ENCODE measurements around the gene ATXN10. TPM values are rescaled to one million over a fixed set of nuclear protein-coding genes. Genes with fewer than 3 reads are reported as not detected.

ATXN10 gene
- total RNA-seq, 1 experiment from 2014 or later: 192 TPM

- Histone ChIP-seq H3K4me1 (replicated peaks) (no peaks in the 10 kb centered on the region), H3K36me3 (peaks cover 37% of the 10 kb centered on the region), H3K9me3 (replicated peaks) (no peaks in the 10 kb centered on the region), H3K4me3 (no peak overlapping the region), H3K27ac (no peak overlapping the region), H3K27me3 (replicated peaks) (no peaks in the 10 kb centered on the region)
- no peak for DNase-seq (ENCODE audit: low read depth in 1 of 2, low spot score in 2 of 2)
Measured at GRCh38 chr22:45817745-45818423, 146.2 kb downstream of the ATXN10 start.

DNA sequence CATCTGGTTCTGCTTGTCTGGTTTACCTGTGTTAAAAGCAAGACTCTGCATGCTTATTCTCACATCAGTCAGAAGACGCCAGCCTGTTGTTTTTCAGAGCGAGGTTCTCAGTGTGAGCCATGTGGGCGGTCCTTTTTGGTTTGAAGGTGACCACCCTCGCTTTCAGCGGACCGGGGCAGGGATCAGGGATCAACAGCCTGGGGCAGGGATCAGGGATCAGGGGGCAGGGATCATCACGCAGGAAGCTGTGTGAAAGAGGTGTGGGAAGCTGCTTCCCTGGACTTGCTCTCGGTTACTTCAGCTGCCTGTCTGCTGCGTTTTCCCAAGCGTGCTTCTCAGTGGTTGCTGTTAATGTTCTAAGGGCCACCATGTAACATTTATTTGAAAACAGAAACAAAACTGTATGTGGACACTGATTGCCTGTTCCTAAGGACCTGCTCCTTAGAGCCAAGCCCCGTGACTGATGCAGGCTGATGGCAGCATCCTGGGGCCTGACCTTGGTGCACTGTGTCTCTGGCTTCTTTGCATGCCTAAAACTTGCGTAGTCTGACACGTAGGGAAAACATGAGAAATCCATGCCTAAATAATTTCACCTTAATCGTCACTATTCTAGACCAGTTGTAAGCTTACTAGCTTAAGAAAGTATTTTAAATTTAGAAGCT, 146.9 kb downstream of the ATXN10 start:
- no peak overlapping the region for H3K4me3 ChIP-seq
- H3K4me1 ChIP-seq (replicated peaks): no peaks in the 10 kb centered on the region
- no peak overlapping the region for H3K27ac ChIP-seq
- DNase-seq (ENCODE audit: low read depth in 1 of 2, low spot score in 2 of 2): no peak
- no peaks in the 10 kb centered on the region for H3K27me3 ChIP-seq (replicated peaks)
- H3K36me3 ChIP-seq: peaks cover 38% of the 10 kb centered on the region
- no peaks in the 10 kb centered on the region for H3K9me3 ChIP-seq (replicated peaks)

DNA sequence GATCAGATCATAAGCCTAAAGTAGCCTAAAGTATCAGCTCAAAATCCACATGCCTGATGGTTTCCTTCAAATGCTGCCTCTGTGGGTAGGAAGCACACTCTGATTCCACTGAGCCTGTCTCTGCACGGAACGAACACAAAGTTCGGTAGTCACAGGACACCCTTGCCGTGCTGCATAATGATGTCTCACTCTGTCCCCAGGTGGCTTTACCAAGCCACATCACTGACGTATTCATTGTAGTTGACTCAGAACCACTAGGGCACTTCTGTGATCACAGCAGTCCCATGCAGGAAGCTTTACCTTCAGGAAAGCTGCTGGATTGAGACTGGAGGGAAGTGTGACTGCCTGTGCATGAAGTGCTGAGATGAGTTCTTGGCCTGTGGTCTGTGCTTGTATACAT, 147.7 kb downstream of the ATXN10 start:
- H3K4me3 ChIP-seq: no peak overlapping the region
- H3K9me3 ChIP-seq (replicated peaks): no peaks in the 10 kb centered on the region
- peaks cover 33% of the 10 kb centered on the region for H3K36me3 ChIP-seq
- H3K27ac ChIP-seq: no peak overlapping the region
- DNase-seq (ENCODE audit: low read depth in 1 of 2, low spot score in 2 of 2): no peak
- H3K4me1 ChIP-seq (replicated peaks): no peaks in the 10 kb centered on the region
- no peaks in the 10 kb centered on the region for H3K27me3 ChIP-seq (replicated peaks)

- Histone ChIP-seq H3K4me3 (no peak overlapping the region), H3K36me3 (peaks cover 31% of the 10 kb centered on the region), H3K27ac (no peak overlapping the region), H3K4me1 (replicated peaks) (no peaks in the 10 kb centered on the region), H3K27me3 (replicated peaks) (no peaks in the 10 kb centered on the region), H3K9me3 (replicated peaks) (no peaks in the 10 kb centered on the region)
- DNase-seq (ENCODE audit: low read depth in 1 of 2, low spot score in 2 of 2): no peak
Measured at GRCh38 chr22:45823336-45823735, 151.7 kb downstream of the ATXN10 start.

DNA sequence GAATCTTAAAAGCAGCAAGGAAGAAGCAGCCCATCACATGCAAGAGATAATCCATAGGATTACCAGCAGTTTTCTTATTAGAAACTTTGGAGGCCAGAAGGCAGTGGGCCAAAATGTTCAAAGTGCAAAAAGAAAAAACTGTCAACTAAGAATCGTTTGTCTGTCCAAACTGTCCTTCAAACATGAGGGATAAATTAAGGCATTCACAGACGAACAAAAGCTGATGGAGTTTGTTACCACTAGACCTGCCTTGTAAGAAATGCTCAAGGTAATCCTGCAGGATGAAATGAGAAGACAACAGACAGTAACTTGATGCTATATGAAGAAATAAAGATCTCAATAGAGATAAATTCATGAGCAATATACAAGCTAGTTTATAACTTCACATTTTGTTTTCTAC, 154.9 kb downstream of the ATXN10 start:
- Histone ChIP-seq H3K27me3 (replicated peaks) (no peaks in the 10 kb centered on the region), H3K36me3 (peaks cover 44% of the 10 kb centered on the region), H3K9me3 (replicated peaks) (no peaks in the 10 kb centered on the region), H3K27ac (no peak overlapping the region), H3K4me1 (replicated peaks) (peaks cover 11% of the 10 kb centered on the region), H3K4me3 (no peak overlapping the region)
- DNase-seq (ENCODE audit: low read depth in 1 of 2, low spot score in 2 of 2): no peak

- no peak for DNase-seq (ENCODE audit: low read depth in 1 of 2, low spot score in 2 of 2)
- peaks cover 59% of the 10 kb centered on the region for H3K36me3 ChIP-seq
- no peaks in the 10 kb centered on the region for H3K27me3 ChIP-seq (replicated peaks)
- peaks cover 17% of the 10 kb centered on the region for H3K4me1 ChIP-seq (replicated peaks)
- H3K9me3 ChIP-seq (replicated peaks): no peaks in the 10 kb centered on the region
- H3K4me3 ChIP-seq: no peak overlapping the region
- H3K27ac ChIP-seq: no peak overlapping the region
Measured at GRCh38 chr22:45828841-45829240, 157.2 kb downstream of the ATXN10 start.

DNA sequence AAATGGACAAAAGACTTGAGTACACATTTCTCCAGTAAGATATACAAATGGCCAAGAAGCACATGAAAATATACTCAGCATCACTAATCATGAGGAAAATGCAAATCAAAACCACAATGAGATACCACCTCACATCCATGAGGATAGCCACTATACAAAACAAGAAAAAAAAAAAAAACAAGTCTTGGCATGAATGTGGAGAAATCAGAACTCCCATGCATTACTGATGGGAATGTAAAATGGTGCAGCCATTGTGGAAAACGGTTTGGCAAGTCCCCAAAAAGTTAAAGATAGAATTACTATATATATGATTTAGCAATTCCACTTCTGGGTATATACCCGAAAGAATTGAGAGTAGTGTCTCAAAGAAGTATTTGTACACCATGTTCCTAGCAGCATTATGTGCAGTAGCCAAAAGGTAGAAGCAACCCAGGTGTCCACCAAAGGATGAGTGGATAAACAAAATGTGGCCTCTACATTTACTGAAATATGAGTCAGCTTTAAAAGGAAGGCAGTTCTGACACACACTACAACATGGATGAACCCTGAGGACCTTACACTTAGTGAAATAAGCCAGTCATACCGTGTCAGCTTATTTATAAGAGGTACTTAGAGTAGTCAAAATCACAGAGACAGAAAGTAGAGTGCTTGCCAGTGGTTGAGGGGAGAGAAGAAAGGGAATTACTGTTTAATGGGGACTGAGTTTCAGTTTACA, 159.1 kb downstream of the ATXN10 start:
- no peak overlapping the region for H3K4me3 ChIP-seq
- H3K4me1 ChIP-seq (replicated peaks): peaks cover 17% of the 10 kb centered on the region
- H3K9me3 ChIP-seq (replicated peaks): no peaks in the 10 kb centered on the region
- peaks cover 62% of the 10 kb centered on the region for H3K36me3 ChIP-seq
- peak overlapping the region; percentile 55 for H3K27ac ChIP-seq
- peak in 1 of 2 experiments; percentile 28 for DNase-seq (ENCODE audit: low read depth in 1 of 2, low spot score in 2 of 2)
- no peaks in the 10 kb centered on the region for H3K27me3 ChIP-seq (replicated peaks)

GRCh38 chr22:45831394-45831793, 159.8 kb downstream of the ATXN10 start:
- DNase-seq (ENCODE audit: low read depth in 1 of 2, low spot score in 2 of 2): peak in 1 of 2 experiments; percentile 28
- Histone ChIP-seq H3K9me3 (replicated peaks) (no peaks in the 10 kb centered on the region), H3K27ac (peak overlapping the region; percentile 55), H3K36me3 (peaks cover 55% of the 10 kb centered on the region), H3K4me3 (no peak overlapping the region), H3K4me1 (replicated peaks) (peaks cover 17% of the 10 kb centered on the region), H3K27me3 (replicated peaks) (no peaks in the 10 kb centered on the region)

GRCh38 chr22:45832180-45832579, 160.5 kb downstream of the ATXN10 start:
- Histone ChIP-seq H3K27me3 (replicated peaks) (no peaks in the 10 kb centered on the region), H3K36me3 (peaks cover 51% of the 10 kb centered on the region), H3K4me1 (replicated peaks) (peaks cover 17% of the 10 kb centered on the region), H3K27ac (no peak overlapping the region), H3K4me3 (no peak overlapping the region), H3K9me3 (replicated peaks) (no peaks in the 10 kb centered on the region)
- no peak for DNase-seq (ENCODE audit: low read depth in 1 of 2, low spot score in 2 of 2)

DNA sequence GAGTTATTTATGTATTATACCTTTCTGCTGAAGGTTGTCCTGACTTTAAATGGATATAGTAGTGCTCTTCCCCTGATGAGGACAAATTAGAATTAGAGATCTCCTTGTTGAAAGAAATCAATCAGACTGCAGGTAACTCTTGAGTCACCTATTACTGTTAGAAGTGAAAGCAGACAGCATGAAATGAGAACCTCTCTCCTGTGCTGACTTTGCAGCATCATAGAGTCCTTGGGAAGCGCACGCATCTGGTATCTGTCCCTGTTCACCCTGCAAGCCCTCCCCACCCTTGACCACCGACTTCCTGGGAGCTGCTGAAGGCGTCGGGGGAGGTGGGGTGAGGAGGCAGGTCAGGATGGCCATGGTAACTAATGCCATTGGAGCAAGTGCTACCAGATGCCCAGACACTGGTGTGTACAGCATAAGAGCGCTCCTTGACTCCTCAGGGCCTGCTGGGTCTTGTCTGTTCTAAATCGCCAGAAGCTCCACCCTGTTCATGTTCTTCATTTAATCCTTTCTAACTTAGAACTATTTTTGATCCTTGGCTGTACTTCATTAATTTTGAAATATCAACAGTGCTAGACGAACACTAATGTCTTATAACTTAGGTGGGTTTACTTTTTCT, 161.4 kb downstream of the ATXN10 start:
- Histone ChIP-seq H3K36me3 (peaks cover 51% of the 10 kb centered on the region), H3K4me3 (no peak overlapping the region), H3K9me3 (replicated peaks) (no peaks in the 10 kb centered on the region), H3K27me3 (replicated peaks) (no peaks in the 10 kb centered on the region), H3K4me1 (replicated peaks) (peaks cover 17% of the 10 kb centered on the region), H3K27ac (no peak overlapping the region)
- DNase-seq (ENCODE audit: low read depth in 1 of 2, low spot score in 2 of 2): no peak

DNA sequence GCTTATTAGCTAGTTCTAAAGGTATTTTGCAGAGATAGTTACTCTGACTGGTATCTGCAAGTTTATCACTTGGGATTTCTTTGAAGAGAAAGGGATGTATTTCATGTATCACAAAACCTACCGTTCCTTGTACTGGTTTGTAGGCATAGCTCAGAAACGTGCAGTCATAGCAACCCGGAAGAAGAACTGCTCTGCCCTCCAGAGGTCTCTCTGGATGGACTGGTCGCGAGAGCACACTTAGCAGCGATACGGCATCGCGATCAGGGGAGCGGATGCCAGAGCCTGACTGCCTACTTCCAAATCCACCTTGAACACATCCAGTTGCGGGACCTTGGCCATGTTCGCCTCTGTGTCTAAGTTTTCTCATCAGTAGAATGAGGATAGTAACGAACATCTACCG, 162.0 kb downstream of the ATXN10 start:
- no peaks in the 10 kb centered on the region for H3K27me3 ChIP-seq (replicated peaks)
- H3K9me3 ChIP-seq (replicated peaks): no peaks in the 10 kb centered on the region
- peaks cover 17% of the 10 kb centered on the region for H3K4me1 ChIP-seq (replicated peaks)
- peaks cover 53% of the 10 kb centered on the region for H3K36me3 ChIP-seq
- H3K27ac ChIP-seq: no peak overlapping the region
- no peak for DNase-seq (ENCODE audit: low read depth in 1 of 2, low spot score in 2 of 2)
- H3K4me3 ChIP-seq: no peak overlapping the region

- peaks cover 53% of the 10 kb centered on the region for H3K36me3 ChIP-seq
- DNase-seq (ENCODE audit: low read depth in 1 of 2, low spot score in 2 of 2): no peak
- H3K27ac ChIP-seq: no peak overlapping the region
- H3K4me3 ChIP-seq: no peak overlapping the region
- H3K4me1 ChIP-seq (replicated peaks): peaks cover 17% of the 10 kb centered on the region
- no peaks in the 10 kb centered on the region for H3K9me3 ChIP-seq (replicated peaks)
- H3K27me3 ChIP-seq (replicated peaks): no peaks in the 10 kb centered on the region
Measured at GRCh38 chr22:45834241-45834640, 162.6 kb downstream of the ATXN10 start.

DNA sequence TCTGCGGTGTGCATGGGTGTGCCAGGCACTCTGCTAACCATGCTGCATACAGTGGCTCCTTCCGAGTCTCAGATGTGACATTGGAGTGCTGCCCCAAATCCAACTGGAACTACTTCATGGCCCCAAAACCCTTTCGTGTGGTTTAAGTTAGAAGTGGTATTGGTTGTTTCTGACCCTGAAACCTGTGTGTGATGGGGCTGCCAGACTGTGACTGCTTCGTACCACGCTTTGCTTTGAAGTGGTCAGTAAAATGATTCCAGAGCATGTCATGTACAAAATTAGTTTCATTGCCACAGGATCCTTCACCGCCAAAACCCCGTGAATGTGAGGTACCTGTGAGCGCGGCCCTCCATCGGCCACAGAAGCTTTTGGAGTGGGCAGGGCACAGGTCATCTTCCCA, 163.2 kb downstream of the ATXN10 start:
- peaks cover 52% of the 10 kb centered on the region for H3K36me3 ChIP-seq

More for the DNA sequence above, 163.2 kb downstream of the ATXN10 start:
- H3K9me3 ChIP-seq (replicated peaks): no peaks in the 10 kb centered on the region
- H3K4me3 ChIP-seq: no peak overlapping the region
- no peak overlapping the region for H3K27ac ChIP-seq
- no peak for DNase-seq (ENCODE audit: low read depth in 1 of 2, low spot score in 2 of 2)
- no peaks in the 10 kb centered on the region for H3K27me3 ChIP-seq (replicated peaks)
- peaks cover 17% of the 10 kb centered on the region for H3K4me1 ChIP-seq (replicated peaks)

Data from SJSA1 (cell line).